Urinary bladder (tissue), 4 donors: ENCODE measurements around the gene DUS1L. TPM values are rescaled to one million over a fixed set of nuclear protein-coding genes. Genes with fewer than 3 reads are reported as not detected.

Source experiments
- DNase-seq: peaks from one replicate; pipeline ENCODE4 v3.0.0-alpha.2; 2015; ENCODE audit errors: extremely low spot score
- H3K27ac ChIP-seq: one replicate; pipeline ENCODE4 v1.5.1; 2013; ENCODE audit warnings: low read depth, mild to moderate bottlenecking, moderate library complexity
- H3K36me3 ChIP-seq: one replicate; pipeline ENCODE4 v1.6.1; 2013; ENCODE audit warnings: mild to moderate bottlenecking, moderate library complexity; ENCODE audit not compliant: insufficient read depth
- H3K4me1 ChIP-seq: one replicate; pipeline ENCODE4 v1.6.1; 2013; ENCODE audit warnings: mild to moderate bottlenecking, moderate library complexity; ENCODE audit not compliant: insufficient read depth
- H3K4me3 ChIP-seq: one replicate; pipeline ENCODE4 v1.5.1; 2013; ENCODE audit warnings: low read depth, low read length
- WGBS: extraction: QIAGEN DNeasy Blood & Tissue Kit; methylation state at CpG from one replicate; pipeline ENCODE4 v1.1.7; 2013; 5-methylcytosine and 5-hydroxymethylcytosine counted together
- polyA plus RNA-seq: library from polyadenylated mRNA; stranded (reverse); fragments of 200-250 nt; gene quantifications from one replicate; pipeline ENCODE4 v1.2.3, GENCODE V29; 2013
- total RNA-seq: library from RNA; depleted of rRNA; stranded (reverse); fragments of >200 nt; gene quantifications from one replicate; pipeline ENCODE4 v1.2.3, GENCODE V29; 2014
- donor health status: healthy with polysubstance abuse.
- donor health status: healthy.

DUS1L gene
- total and polyA plus RNA-seq, 2 donors = 24.5 to 67.5 TPM

GRCh38 chr17:82024859-82025258 lies 40.7 kb downstream of the DUS1L start:
- H3K27ac ChIP-seq = no peak overlapping the region
- WGBS = 95% methylated on average over 17 of the region's 17 CpGs
- no peaks in the 10 kb centered on the region for H3K36me3 ChIP-seq
- no peak overlapping the region for H3K4me3 ChIP-seq
- no peaks in the 10 kb centered on the region for H3K4me1 ChIP-seq
- no peak for DNase-seq

DNA sequence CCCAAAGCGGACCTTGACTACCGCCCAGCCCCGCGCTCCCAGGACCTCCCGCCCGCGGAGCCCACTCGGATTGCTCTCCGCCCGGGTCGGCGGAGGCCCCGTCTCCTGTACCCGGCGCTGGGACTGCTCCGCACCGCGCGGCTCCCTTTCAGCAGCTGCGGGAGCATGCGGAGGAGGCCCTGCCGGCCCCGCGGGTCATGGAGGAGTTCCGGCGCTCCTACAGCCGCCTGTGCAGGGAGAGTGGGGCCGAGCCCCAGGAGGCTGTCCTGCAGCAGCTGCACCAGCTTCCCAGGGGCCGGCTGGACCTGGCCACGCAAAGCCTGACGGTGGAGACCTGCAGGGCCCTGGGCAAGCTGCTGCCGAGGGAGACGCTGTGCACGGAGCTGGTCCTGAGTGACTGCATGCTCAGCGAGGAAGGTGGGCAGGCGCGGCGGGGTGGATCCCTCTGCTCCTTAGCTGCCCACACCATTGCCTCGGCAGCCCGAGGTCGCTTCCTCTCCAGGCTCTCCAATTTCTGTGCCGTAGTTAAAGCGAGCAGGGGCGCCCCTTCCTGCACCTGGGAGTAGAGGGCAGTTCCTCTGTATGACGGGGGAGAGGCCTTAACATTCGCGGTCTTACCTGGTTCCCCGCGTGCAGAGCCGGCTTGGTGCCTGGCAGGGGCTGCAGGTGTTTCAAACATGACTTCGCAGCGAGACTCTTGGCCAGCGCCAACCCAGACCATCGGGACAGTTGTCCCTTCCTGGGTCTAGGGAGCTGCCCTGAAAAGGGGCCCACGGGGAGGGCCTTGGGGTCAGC lies 42.0 kb downstream of the DUS1L start:
- no peaks in the 10 kb centered on the region for H3K36me3 ChIP-seq
- no peak for DNase-seq
- WGBS = 6% methylated on average over 55 of the region's 55 CpGs
- H3K4me1 ChIP-seq = no peaks in the 10 kb centered on the region
- peak overlapping the region; percentile 67 for H3K4me3 ChIP-seq
- no peak overlapping the region for H3K27ac ChIP-seq

GRCh38 chr17:82022981-82023446 lies 42.6 kb downstream of the DUS1L start, which contains the start of gene LRRC45:
TSS of gene LRRC45 (plus strand) at chr17:82023305. CDS start at chr17:82023644, 339 bp downstream.
- H3K4me3 ChIP-seq = peak within 1 kb of the TSS; percentile 82
- DNase-seq = peak; percentile 99
- no peaks in the 10 kb centered on the region for H3K4me1 ChIP-seq
- WGBS = under 1% methylated on average over 42 of the region's 42 CpGs
- no peak within 1 kb of the TSS for H3K27ac ChIP-seq
- no peaks in the 10 kb centered on the region for H3K36me3 ChIP-seq

DNA sequence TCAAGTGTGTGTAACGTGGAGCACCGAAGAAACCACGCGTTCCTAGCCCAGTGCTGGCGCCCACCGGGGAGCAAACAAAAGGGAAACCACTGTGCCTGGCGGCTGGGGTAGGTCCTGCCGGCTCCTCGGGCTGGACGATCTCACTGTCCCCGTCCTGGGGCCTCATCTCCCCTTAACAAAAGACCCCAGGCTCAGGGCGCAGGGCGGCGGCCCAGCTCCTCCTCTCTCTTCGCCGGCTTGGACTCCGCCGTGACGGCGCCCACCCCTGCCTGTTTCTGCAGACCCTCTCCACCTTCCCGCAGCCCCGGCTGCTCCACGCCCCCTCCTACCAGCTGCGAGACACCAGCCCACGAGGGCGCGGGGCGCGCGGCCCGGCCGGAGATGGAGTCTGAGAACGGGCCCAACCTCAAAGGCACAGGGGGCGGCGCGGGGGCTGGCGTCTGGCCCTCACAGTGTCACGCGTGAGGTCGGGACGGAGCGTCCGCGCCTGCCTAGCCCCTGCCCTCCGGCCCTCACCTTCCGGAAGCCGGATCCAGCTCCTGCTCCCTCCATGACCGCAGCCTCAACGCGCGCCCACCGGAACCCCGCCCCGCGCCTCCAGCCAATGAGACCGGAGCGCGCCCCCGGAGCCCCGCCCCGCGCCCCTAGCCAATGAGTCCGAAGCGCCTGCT lies 43.2 kb downstream of the DUS1L start, which contains the start of gene CENPX:
TSS of gene CENPX (minus strand) at position 569 of the 671 bp plus-strand sequence. CDS start at position 552, 17 bp downstream.
- H3K4me3 ChIP-seq = peak within 1 kb of the TSS; percentile 82
- no peaks in the 10 kb centered on the region for H3K36me3 ChIP-seq
- no peaks in the 10 kb centered on the region for H3K4me1 ChIP-seq
- DNase-seq = no peak
- under 1% methylated on average over 64 of the region's 64 CpGs for WGBS
- H3K27ac ChIP-seq = no peak within 1 kb of the TSS

DNA sequence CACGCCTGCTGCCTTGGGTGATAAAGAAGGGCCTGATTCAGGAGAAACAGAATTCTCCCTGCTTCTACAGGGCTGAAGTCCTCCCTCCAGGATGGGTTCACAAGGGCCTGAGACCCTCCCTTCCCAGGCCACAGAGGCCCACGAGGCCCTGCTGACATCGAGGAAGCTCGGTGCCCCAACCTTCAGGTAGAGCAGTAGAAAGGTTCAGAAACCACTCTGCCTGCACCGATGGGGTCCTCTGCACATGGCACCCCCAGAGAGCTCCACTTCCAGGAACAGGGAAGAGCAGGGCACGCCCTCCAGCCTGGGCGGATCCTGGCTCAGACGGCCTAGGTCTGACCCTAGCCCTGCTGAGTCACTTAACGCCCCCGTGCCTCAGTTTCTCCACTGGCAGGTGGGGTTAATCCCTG lies 43.7 kb downstream of the DUS1L start:
- no peaks in the 10 kb centered on the region for H3K36me3 ChIP-seq
- H3K4me3 ChIP-seq = peak overlapping the region; percentile 82
- H3K4me1 ChIP-seq = no peaks in the 10 kb centered on the region
- DNase-seq = no peak
- H3K27ac ChIP-seq = no peak overlapping the region
- 13% methylated on average over 10 of the region's 10 CpGs for WGBS

- Histone ChIP-seq H3K4me3 (no peak overlapping the region), H3K36me3 (no peaks in the 10 kb centered on the region), H3K4me1 (no peaks in the 10 kb centered on the region), H3K27ac (no peak overlapping the region)
- WGBS = 46% methylated on average over 25 of the region's 25 CpGs
- no peak for DNase-seq
Observed at GRCh38 chr17:82021107-82021899, 44.3 kb downstream of the DUS1L start.

DNA sequence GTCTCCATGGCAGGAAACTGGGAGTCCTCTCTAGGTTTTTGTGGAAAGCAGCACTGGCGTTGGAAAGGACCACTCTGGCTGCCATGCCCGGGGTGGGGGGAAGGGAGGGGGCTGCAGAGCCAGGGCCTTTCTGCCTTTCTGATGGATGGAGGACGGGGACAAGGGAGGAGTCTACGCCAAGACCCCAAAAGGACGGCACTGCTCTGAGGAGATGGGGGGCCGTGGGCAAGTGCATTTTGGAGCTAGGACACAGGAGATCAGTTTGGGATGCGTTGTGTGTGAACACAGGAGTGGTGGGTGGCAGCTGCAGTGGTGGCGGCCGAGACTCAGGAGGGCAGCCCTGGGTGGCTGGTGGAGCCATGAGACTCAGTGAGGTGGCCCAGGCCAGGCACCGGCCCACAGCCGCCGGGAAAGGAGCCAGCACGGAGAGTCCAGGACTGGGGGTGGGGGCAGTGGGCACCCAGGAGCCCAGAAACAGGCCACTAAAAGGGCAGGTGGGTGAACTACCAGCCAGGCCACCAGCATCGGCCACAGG lies 45.0 kb downstream of the DUS1L start:
- no peaks in the 10 kb centered on the region for H3K36me3 ChIP-seq
- no peak overlapping the region for H3K27ac ChIP-seq
- DNase-seq = no peak
- WGBS = 84% methylated on average over 14 of the region's 14 CpGs
- H3K4me1 ChIP-seq = no peaks in the 10 kb centered on the region
- no peak overlapping the region for H3K4me3 ChIP-seq

GRCh38 chr17:82019690-82020571 lies 45.7 kb downstream of the DUS1L start:
- no peak for DNase-seq
- Histone ChIP-seq H3K27ac (no peak overlapping the region), H3K4me3 (no peak overlapping the region), H3K36me3 (no peaks in the 10 kb centered on the region), H3K4me1 (no peaks in the 10 kb centered on the region)
- WGBS = 67% methylated on average over 33 of the region's 34 CpGs

DNA sequence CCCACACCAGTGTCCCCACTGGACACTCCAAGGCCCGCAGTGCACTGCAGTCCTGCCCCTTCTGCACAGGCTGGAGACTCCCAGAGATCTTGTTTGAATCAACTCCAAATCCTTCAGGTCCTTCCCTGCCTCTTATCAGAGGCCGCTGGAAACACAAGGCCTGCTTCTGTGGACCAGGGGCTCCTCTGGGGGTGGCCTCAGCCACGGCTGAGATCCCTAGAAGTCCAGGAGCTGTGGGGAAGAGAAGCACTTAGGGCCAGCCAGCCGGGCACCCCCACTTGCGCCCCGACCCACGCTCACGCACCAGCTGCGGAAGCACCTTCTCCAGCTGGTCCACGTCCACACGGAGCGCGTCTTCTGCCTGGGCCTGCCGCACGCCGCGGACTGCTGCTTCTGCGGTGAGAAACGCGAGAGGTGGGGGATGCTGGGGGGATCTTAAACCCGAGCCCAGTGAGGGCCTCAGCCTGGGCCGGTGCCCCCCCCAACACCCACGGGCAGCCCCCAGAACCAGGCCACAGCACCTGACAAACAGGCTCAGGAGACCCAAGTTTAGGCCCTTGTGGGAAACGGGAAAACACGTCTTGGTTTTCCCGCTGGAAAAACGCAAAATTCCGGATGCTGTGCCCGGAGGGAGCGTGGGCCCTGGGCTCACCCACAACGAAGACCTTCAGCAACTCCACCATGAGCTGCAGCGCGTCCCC lies 46.5 kb downstream of the DUS1L start:
- no peak overlapping the region for H3K4me3 ChIP-seq
- WGBS = 78% methylated on average over 33 of the region's 33 CpGs
- H3K4me1 ChIP-seq = no peaks in the 10 kb centered on the region
- no peaks in the 10 kb centered on the region for H3K36me3 ChIP-seq
- no peak overlapping the region for H3K27ac ChIP-seq
- no peak for DNase-seq

DNA sequence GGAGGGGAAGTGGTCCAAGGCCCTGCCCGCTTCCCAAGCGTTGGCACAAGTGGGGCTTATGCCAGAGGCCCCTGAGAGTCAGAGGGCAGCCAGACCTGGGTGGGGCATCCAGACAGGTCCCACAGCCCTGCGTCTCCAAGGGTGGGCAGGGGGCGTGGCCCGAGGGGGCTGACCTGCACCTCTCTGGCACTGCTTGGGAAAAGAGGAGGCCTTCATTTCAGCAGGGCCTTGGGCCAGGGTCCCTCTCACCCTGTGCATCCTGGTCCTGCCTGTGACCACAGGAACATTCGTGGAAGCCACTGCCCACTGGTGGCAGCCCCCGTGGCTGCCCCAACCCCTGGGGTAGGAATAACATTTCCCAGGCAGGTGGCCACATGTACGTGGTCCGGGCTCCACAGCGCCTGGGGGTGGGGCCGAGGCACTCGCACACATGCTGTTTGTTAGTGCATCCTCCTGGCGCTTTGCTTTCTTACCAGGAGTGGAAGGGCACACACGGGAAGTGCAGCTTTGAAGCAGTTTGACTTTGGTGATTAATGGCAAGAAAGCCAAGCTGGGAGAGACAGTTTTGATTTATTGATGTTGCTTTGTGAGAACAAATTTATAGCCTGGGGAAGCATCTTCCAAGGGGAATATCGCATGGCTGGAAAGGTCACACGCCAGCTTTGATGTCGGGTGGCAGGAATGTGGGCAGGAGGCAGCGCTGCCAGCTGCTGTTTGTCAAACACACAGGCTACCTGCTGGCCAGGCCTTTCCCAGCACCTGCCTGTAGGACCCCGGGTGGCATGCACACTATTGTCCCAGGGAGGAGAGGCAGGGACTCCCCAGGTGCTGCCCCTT lies 47.2 kb downstream of the DUS1L start:
- WGBS = 69% methylated on average over 19 of the region's 19 CpGs
- H3K4me1 ChIP-seq = no peaks in the 10 kb centered on the region
- H3K27ac ChIP-seq = no peak overlapping the region
- H3K36me3 ChIP-seq = no peaks in the 10 kb centered on the region
- H3K4me3 ChIP-seq = no peak overlapping the region
- DNase-seq = no peak

- WGBS = 79% methylated on average over 13 of the region's 13 CpGs
- DNase-seq = no peak
- Histone ChIP-seq H3K4me1 (no peaks in the 10 kb centered on the region), H3K36me3 (no peaks in the 10 kb centered on the region), H3K27ac (no peak overlapping the region), H3K4me3 (no peak overlapping the region)
Observed at GRCh38 chr17:82017612-82018151, 47.9 kb downstream of the DUS1L start.
